GM19455 (cell line): ENCODE measurements around the gene PODNL1.
"Not testable (repeated sequence)": the region's sequence is repeated elsewhere in the genome, so short reads cannot be mapped to it uniquely, and the experiment has no call there.

Source experiments
- ATAC-seq: cut with Tn5 transposase; IDR thresholded peaks from one replicate; pipeline ENCODE4 v1.9.1; 2021; ENCODE audit not compliant: unreplicated experiment

Gene PODNL1

DNA sequence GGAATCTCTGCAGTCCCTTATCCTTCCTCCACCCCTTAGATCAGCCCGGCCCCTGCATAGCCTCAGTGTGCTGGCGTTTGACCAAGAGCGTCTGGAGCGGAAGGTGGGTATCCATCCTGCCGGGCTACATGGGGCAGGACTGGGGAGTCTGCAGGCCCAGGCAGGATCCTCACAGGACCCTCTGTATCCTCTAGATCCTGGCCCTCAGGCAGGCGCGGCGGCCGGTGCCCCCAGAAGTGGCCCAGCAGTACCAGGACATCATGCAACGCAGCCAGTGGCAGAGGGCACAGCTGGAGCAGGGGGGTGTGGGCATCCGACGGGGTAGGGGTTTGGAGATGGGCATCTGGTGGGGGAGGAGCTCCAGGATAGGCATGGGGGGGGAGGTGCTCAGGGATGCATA is 8.9 kb downstream of the PODNL1 start:
- no peak for ATAC-seq

DNA sequence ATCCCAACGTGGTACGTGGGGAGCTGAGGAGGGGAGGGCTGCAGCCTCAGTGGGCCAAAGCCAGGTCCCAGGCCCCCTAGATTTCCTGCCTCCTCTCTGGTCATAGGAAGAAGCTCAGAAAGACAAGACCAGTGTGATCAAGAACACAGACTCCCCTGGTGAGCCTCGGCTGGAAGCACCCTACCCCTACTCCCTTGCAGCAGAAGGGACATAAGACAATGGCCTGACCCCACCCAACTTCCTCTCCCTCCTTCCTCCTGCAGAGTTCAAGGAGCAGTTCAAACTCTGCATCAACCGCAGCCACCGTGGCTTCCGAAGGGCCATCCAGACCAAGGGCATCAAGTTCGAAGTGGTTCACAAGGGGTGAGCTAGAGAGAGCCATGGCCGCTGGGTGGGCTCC is 11.5 kb downstream of the PODNL1 start:
- no peak for ATAC-seq

- no peak for ATAC-seq
These were observed 12.2 kb downstream of the PODNL1 start for GRCh38 chr19:13926010-13926409.

GRCh38 chr19:13923194-13923987 is 14.8 kb downstream of the PODNL1 start:
- no peak for ATAC-seq

GRCh38 chr19:13922118-13922517 is 16.1 kb downstream of the PODNL1 start:
- ATAC-seq, result not testable (repeated sequence)

- no peak for ATAC-seq
These were observed 17.1 kb downstream of the PODNL1 start for GRCh38 chr19:13920940-13921747.

DNA sequence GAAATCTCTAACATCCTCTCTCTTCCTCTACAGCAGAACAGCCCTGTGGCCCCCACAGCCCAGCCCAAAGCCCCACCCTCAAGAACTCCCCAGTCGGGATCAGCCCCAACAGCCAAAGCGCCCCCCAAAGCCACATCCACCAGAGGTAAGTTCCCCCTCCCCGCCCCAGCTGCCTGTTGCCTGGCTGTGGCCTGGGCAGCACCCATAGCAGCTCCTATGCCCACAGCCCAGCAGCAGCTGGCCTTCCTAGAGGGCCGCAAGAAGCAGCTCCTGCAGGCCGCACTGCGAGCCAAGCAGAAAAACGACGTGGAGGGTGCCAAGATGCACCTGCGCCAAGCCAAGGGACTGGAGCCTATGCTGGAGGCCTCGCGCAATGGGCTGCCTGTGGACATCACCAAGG is 17.7 kb downstream of the PODNL1 start:
- ATAC-seq, result no peak

DNA sequence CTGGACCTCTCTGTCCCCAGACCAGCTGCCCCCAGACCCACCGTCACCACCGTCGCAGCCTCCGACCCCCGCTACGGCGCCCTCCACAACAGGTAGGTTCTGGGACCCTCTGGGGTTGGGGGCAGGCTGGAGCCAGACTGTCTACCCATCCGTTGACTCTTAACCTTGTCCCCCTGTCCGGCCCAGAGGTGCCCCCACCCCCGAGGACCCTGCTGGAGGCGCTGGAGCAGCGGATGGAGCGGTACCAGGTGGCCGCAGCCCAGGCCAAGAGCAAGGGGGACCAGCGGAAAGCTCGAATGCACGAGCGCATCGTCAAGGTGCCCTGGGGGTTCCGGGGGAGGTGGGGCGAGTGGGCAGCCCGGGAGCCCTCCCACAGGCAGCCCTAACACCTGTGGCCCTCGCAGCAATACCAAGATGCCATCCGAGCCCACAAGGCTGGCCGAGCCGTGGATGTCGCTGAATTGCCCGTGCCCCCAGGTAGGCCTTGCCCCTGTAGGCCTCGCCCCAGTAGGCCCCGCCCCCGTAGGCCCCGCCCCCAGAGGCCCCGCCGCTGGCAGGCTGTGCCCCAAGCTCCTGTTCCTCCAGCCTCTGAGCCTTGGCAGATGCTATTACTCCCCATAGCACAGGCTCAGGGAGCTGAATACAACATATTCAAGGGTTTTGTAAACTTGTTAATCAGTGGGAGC is 19.3 kb downstream of the PODNL1 start:
- no peak for ATAC-seq

- no peak for ATAC-seq
These were observed 20.3 kb downstream of the PODNL1 start for GRCh38 chr19:13917888-13918406.

GRCh38 chr19:13914777-13915176 is 23.4 kb downstream of the PODNL1 start:
- ATAC-seq, result no peak

DNA sequence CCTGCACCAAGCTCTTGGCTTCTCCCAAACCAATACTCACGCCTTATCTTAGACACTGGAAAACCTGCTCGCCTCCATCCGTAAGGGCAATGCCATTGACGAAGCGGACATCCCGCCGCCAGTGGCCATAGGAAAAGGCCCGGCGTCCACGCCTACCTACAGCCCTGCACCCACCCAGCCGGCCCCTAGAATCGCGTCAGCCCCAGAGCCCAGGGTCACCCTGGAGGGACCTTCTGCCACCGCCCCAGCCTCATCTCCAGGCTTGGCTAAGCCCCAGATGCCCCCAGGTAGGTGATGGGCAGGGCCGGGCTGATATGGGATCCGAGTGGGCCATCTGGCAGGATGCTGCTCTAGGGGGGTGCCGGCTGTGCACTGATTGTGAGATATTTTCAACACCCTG is 24.9 kb downstream of the PODNL1 start:
- no peak for ATAC-seq

- ATAC-seq, result no peak
These were observed 28.8 kb downstream of the PODNL1 start for GRCh38 chr19:13909430-13909829.

DNA sequence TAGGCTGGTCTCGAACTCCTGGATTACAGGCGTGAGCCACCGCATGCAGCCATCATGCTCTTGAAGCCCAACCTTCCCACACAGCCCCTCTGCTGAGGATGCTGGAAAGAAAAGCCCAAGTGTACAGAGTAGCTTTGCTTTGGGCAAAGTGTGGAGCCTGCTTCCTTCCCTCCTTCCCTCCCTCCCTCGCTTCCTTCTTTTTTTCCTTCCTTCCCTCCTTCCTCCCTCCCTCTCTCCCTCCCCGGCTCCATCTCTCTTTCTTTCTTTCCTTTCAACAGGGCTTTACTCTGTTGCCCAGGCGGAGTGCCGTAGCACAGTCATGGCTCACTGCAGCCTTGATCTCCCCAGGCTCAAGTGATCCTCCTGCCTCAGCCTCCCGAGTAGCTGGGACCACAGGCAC is 29.5 kb downstream of the PODNL1 start:
- ATAC-seq, result no peak

- no peak for ATAC-seq
These were observed 31.3 kb downstream of the PODNL1 start for GRCh38 chr19:13906910-13907309.

DNA sequence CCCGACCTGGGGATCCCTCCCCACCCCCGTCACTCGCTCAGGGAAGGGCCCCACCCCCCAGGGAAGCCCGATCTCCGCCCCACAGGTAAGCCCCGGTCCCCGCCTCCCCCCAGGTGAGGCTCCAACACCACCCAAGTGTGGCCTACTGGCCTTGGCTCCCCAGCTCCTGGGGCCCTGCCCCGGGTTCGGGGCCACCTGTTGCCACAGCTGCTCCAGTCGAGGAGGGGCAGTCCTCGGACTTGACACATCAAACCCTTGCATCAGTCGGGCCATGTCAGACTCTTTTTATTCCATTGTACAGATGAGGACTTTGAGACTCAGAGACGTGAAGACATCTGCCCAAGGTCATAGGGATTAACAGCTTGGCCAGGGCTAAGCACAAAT is 31.7 kb downstream of the PODNL1 start:
- ATAC-seq, result no peak

DNA sequence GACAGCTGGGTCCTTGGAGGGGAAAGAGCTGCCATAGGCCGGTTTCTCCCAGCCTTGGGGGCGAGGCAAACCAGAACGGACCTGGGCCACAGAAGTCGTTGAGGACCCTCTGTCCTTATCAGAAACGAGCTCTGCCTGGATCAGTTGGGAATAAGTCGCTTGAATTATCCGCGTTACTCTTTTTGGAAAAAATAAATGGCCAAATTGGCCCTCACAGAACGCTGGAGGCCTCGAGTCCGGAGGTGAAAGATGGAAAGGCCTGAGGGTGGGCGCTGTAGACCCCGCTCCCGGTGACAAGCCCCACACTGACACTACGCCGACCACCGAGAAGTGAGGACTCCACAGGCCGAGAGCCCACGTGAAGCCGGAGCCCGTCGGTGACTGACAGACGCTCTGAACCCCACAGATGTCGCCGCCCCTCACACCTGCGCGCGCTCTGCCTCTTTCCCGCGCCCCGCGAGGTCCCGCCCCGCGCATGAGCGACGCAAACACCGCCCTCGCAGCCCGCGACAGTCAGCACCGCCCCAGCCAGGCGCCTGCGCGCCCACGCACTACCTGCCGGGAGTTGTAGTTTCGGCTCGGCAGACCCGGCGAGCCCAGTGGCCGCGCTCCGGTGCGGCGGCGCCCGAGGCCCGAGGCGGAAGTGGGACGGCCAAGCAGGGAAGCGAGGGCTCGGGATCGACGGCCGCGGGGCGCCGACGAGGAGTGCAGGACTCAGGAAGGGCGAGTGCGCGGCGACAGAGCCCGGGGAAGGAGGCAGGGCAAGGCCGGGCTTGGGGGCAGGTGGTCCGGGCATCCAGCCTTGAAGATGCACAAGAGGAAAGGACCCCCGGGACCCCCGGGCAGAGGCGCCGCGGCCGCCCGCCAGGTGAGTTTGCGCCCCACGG is 32.3 kb downstream of the PODNL1 start, which contains the start of the genes BRME1 and CC2D1A:
Gene BRME1, minus strand, starts transcription at position 484 of the 887 bp plus-strand sequence. CDS start 1,225 bp downstream, outside the sequence.
Gene CC2D1A, plus strand, starts transcription at position 568 of the 887 bp plus-strand sequence. Its CDS starts 241 bp downstream, at position 809.
- ATAC-seq, result peak; percentile 79

DNA sequence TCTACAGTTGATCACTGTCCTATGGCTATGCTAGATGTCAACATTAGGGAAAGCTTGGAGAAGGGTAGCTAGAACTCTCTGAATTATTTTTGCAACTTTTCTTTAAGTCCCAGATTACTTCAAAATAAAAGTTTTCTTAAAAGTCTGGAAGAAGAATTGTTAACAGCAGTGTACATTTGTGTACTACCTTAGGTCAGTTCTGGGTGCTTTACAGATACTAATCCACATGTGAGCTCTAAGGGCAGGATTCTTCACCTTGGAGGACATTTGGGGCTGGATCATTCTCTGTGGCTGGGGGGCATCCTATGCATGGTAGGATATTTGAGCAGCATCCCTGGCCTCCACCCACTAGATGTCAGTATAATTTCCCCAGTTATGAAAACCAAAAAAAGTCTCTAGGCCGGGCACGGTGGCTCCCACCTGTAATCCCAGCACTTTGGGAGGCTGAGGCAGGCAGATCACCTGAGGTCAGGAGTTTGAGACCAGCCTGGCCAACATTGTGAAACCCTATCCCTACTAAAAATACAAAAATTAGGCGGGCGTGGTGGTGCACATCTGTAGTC is 35.1 kb downstream of the PODNL1 start:
- no peak for ATAC-seq

DNA sequence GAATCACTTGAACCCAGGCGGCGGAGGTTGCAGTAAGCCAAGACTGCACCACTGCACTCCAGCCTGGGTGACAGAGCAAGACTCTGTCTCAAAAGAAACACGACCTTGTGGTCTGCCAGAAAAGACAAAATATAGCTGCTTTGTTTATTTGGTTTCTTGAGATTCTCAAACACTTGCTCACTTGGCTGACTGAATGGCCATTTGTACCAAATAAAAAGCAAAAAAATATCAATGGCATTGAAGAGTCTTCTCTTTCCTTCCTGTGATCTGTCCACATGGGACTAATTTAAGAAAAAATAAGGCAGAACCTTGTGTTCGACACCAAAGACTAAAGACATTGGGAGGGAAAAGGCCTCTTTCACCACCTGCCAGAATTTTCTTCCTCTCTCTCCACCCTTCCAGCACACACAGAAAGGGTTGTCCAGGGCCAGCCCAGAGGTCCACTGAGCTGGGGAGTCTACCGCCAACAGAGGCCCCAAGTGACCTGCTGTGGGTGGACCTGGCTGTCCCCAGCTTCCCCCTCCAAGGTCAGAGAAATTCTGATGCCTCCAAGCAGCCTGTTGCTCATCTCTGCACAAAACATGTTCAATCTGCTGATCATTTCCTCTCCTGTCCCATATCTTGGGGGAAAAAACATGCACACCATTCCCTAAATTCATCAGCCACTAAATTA is 38.2 kb downstream of the PODNL1 start:
- no peak for ATAC-seq

GRCh38 chr19:13899393-13899792 is 38.8 kb downstream of the PODNL1 start:
- no peak for ATAC-seq
